A673 (cell line): ENCODE results near the gene CCDC136. TPM values are rescaled to one million over a fixed set of nuclear protein-coding genes. Genes with fewer than 3 reads are reported as not detected.

ENCODE experiments used
- BruUV-seq: library from RNA; stranded (reverse); fragments of 400-500 nt; replicated peaks from 2 replicates; lab custom pipeline; 2021; lab: Mats Ljungman, UMichigan
- CTCF ChIA-PET: fragments of 300-600 bp; sonication (Branson Sonifier 250); formaldehyde crosslinking; loops from one replicate; lab custom pipeline; 2022; ENCODE audit warnings: antibody characterized with exemption; lab: Charles Lee
- POLR2A ChIA-PET: fragments of 300-600 bp; sonication (Branson Sonifier 250); formaldehyde crosslinking; loops from one replicate; lab custom pipeline; 2022; ENCODE audit warnings: antibody characterized with exemption; ENCODE audit not compliant: low non-redundant PET; lab: Charles Lee
- DNase-seq: peaks from one replicate; pipeline ENCODE4 v3.0.0-alpha.2; 2015; ENCODE audit warnings: low spot score
- H3K27ac ChIP-seq: fragments of 200-600 bp; sonication (generic); 2 replicates; pipeline ENCODE4 v1.5.1; 2016; ENCODE audit warnings: mixed run types, low read depth, mild to moderate bottlenecking, mixed read lengths, antibody characterized with exemption, low read length; ENCODE audit not compliant: poor library complexity, severe bottlenecking
- H3K27me3 ChIP-seq: fragments of 200-600 bp; sonication (generic); replicated peaks from 2 replicates; pipeline ENCODE4 v1.6.1; 2017; ENCODE audit warnings: mixed run types, low read depth, mild to moderate bottlenecking, mixed read lengths, antibody characterized with exemption, low read length; ENCODE audit not compliant: insufficient read depth, poor library complexity
- H3K36me3 ChIP-seq: fragments of 200-600 bp; sonication (generic); 2 replicates; pipeline ENCODE4 v1.6.1; 2016; ENCODE audit warnings: mixed run types, mild to moderate bottlenecking, mixed read lengths, antibody characterized with exemption, low read length; ENCODE audit not compliant: insufficient read depth, poor library complexity, severe bottlenecking
- H3K4me1 ChIP-seq: fragments of 200-600 bp; sonication (generic); 2 replicates; pipeline ENCODE4 v1.6.1; 2017; ENCODE audit warnings: mixed run types, mild to moderate bottlenecking, mixed read lengths, antibody characterized with exemption, low read length; ENCODE audit not compliant: insufficient read depth, poor library complexity, severe bottlenecking
- H3K4me3 ChIP-seq: fragments of 200-600 bp; sonication (generic); 2 replicates; pipeline ENCODE4 v1.5.1; 2016; ENCODE audit warnings: low read depth, mixed run types, mild to moderate bottlenecking, mixed read lengths, low read length; ENCODE audit not compliant: poor library complexity, severe bottlenecking
- H3K9me3 ChIP-seq: fragments of 200-600 bp; sonication (generic); 2 replicates; pipeline ENCODE4 v1.6.1; 2016; ENCODE audit warnings: mixed run types, low read depth, mild to moderate bottlenecking, mixed read lengths, antibody characterized with exemption, low read length; ENCODE audit not compliant: poor library complexity, severe bottlenecking
- EZH2 ChIP-seq: fragments of 200-600 bp; sonication (generic); IDR thresholded peaks from 2 replicates; pipeline ENCODE4 v1.6.1; 2017; ENCODE audit warnings: borderline replicate concordance, low read depth, mild to moderate bottlenecking, mixed read lengths, antibody characterized with exemption, low read length; ENCODE audit not compliant: poor library complexity, severe bottlenecking
- intact Hi-C: fragments of 100-400 bp; cut with micrococcal nuclease; formaldehyde crosslinking; loops from one replicate; pipeline ENCODE4 v1.10.0; 2022; ENCODE audit not compliant: unreplicated experiment
- total RNA-seq: library from RNA; stranded (reverse); gene quantifications from 2 replicates; pipeline ENCODE4 v1.2.3, GENCODE V29; 2021
- TF ChIP-seq, protein P1 (sequence below): fragments of 300-800, 200-600 bp; sonication (generic); conservative IDR thresholded peaks from 2 replicates; pipeline ENCODE4 v1.5.1; 2017; ENCODE audit warnings: low read depth, mild to moderate bottlenecking, antibody characterized with exemption, low read length, moderate library complexity, mixed read lengths

Gene CCDC136
- total RNA-seq, 1 experiment from 2014 or later: 4.4 TPM

DNA sequence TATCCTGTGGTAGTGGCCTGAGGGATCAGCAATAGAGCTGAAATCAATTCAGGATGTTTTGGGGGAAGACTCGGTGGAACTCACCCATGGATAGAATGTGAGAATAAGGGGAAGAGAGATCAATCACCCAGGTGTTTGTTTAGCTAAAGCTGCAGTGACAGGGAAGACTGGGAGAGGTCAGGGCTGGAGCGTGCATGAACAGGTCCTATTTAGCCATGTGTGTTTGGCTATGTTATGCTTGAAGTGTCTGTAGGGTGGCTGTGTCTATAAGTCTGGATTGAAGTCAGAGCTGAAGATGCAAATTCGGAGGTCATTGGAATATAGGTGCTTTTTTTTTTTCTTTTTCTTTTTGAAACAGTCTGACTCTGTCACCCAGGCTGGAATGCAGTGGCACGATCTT is 75.5 kb downstream of the CCDC136 start:
- intact Hi-C loops: no loop called here
- H3K36me3 ChIP-seq: no peaks in the 10 kb centered on the region
- H3K4me1 ChIP-seq: peaks cover 4% of the 10 kb centered on the region
- no peak overlapping the region for H3K27ac ChIP-seq
- H3K4me3 ChIP-seq: no peak overlapping the region
- CTCF ChIA-PET: no interaction called here
- no peaks in the 10 kb centered on the region for H3K9me3 ChIP-seq
- no peaks in the 10 kb centered on the region for H3K27me3 ChIP-seq
- TF ChIP-seq, protein P1, sequence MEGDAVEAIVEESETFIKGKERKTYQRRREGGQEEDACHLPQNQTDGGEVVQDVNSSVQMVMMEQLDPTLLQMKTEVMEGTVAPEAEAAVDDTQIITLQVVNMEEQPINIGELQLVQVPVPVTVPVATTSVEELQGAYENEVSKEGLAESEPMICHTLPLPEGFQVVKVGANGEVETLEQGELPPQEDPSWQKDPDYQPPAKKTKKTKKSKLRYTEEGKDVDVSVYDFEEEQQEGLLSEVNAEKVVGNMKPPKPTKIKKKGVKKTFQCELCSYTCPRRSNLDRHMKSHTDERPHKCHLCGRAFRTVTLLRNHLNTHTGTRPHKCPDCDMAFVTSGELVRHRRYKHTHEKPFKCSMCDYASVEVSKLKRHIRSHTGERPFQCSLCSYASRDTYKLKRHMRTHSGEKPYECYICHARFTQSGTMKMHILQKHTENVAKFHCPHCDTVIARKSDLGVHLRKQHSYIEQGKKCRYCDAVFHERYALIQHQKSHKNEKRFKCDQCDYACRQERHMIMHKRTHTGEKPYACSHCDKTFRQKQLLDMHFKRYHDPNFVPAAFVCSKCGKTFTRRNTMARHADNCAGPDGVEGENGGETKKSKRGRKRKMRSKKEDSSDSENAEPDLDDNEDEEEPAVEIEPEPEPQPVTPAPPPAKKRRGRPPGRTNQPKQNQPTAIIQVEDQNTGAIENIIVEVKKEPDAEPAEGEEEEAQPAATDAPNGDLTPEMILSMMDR: no peak
- TF ChIP-seq EZH2: no peak
- BruUV-seq: no TSS peak
- no peak for DNase-seq
- POLR2A ChIA-PET: no interaction called here

DNA sequence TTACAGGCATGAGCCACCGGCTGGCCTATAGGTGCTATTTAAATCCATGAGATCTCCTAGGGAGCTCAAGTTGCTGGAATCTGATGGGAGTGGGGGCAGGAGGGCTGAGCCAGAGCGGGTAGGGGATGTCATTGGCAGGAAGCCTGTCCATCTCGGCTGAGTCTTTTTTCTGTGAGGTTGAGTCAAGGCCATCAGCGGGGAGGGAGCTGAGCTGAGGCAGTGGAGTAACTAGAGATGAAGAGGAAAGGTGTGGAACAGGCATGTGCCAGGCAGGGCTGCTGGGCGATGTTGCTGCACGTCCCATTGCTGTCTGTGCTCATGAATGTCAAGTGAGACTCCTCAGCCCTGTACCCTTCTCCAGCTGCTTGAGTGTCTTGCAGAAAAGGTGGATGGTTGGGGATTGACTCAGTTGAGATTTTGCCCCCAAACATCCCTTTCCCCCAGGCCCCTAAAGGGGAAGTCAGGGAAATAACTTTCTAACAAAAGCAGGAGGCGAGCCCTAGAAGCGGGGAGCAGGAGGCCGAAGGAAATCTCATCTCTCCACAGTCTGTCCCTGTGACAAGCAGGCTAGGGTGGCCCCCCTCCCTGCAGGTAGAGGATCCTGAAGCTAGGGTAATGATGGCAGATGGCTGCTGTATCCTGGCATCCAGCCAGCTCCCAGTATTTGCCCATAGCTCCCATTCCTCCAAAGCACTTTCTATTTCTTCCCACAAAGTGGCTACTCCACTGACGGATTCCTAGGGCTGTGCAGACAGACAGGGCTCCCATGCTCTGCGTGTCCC is 76.3 kb downstream of the CCDC136 start:
- H3K36me3 ChIP-seq: no peaks in the 10 kb centered on the region
- H3K4me1 ChIP-seq: peaks cover 4% of the 10 kb centered on the region
- H3K9me3 ChIP-seq: no peaks in the 10 kb centered on the region
- no peak for TF ChIP-seq EZH2
- TF ChIP-seq, protein P1: no peak
- H3K4me3 ChIP-seq: peak overlapping the region; percentile 60
- no peak for DNase-seq
- H3K27ac ChIP-seq: no peak overlapping the region
- no TSS peak for BruUV-seq
- POLR2A ChIA-PET: no interaction called here
- no peaks in the 10 kb centered on the region for H3K27me3 ChIP-seq
- CTCF ChIA-PET: no interaction called here
- intact Hi-C loops: no loop called here

DNA sequence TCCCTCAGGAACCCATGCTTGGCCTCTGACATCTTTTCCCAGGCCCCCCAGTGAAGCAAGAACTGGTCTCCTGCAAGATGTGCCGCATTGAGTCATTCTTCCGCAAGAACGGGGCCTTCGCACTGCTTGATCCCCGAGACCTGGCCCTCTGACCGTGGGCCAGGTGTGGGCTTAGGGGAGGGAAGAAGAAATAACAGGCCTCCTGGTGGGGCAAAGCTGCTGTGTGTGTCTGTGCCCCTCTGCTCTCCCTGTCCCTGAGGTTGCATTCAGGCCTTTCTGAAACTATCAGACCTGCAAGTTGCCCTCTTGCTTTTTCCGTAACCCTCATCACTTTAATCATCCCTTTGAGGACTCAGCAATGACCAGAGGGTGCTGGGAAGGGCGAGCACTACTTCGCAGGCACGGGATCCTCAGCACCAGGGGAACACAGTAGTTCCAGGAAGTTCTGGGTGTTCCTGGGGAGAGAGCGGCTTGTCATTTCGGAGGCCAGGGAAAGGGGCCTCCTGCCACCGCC is 76.9 kb downstream of the CCDC136 start:
- no TSS peak for BruUV-seq
- H3K4me3 ChIP-seq: peak overlapping the region; percentile 60
- intact Hi-C loops: no loop called here
- H3K4me1 ChIP-seq: peaks cover 2% of the 10 kb centered on the region
- no peaks in the 10 kb centered on the region for H3K27me3 ChIP-seq
- DNase-seq: no peak
- ChIA-PET CTCF (no interaction called here), POLR2A (no interaction called here)
- no peaks in the 10 kb centered on the region for H3K36me3 ChIP-seq
- H3K9me3 ChIP-seq: no peaks in the 10 kb centered on the region
- no peak for TF ChIP-seq EZH2
- TF ChIP-seq, protein P1: no peak
- no peak overlapping the region for H3K27ac ChIP-seq
